DOHH2 (cell line): Measurements from ENCODE around the gene CREB3L2.

ENCODE experiments used
- H3F3A ChIP-seq: fragments of 200-600 bp; sonication (generic), shearing (Covaris generic); 2 replicates; pipeline ENCODE4 v1.6.0; 2016; ENCODE audit warnings: antibody characterized with exemption, mild to moderate bottlenecking; ENCODE audit not compliant: control insufficient read depth, insufficient read depth
- H3K27ac ChIP-seq: fragments of 200-600 bp; sonication (generic); 2 replicates; pipeline ENCODE4 v1.5.1; 2014; ENCODE audit warnings: low read depth, mild to moderate bottlenecking, low read length, moderate library complexity
- H3K27me3 ChIP-seq: fragments of 200-600 bp; sonication (generic); 2 replicates; pipeline ENCODE4 v1.6.1; 2014; ENCODE audit warnings: mild to moderate bottlenecking, low read length, mixed read lengths; ENCODE audit not compliant: control insufficient read depth
- H3K36me3 ChIP-seq: fragments of 200-600 bp; sonication (generic); 2 replicates; pipeline ENCODE4 v1.6.1; 2014; ENCODE audit warnings: mild to moderate bottlenecking, low read length, moderate library complexity, mixed read lengths; ENCODE audit not compliant: control insufficient read depth
- H3K4me1 ChIP-seq: fragments of 200-600 bp; sonication (generic); 2 replicates; pipeline ENCODE4 v1.6.1; 2014; ENCODE audit warnings: mild to moderate bottlenecking, low read length, mixed read lengths; ENCODE audit not compliant: control insufficient read depth
- H3K4me2 ChIP-seq: fragments of 200-600 bp; sonication (generic); 2 replicates; pipeline ENCODE4 v1.6.0; 2014; ENCODE audit warnings: mild to moderate bottlenecking, low read length, moderate library complexity
- H3K4me3 ChIP-seq: fragments of 200-600 bp; sonication (generic); 2 replicates; pipeline ENCODE4 v1.5.1; 2014; ENCODE audit warnings: mild to moderate bottlenecking, low read length, mixed read lengths
- H3K79me2 ChIP-seq: fragments of 200-600 bp; sonication (generic); 2 replicates; pipeline ENCODE4 v1.6.1; 2014; ENCODE audit warnings: mild to moderate bottlenecking, low read length, mixed read lengths; ENCODE audit not compliant: control insufficient read depth
- H3K9me2 ChIP-seq: fragments of 200-600 bp; sonication (generic); replicated peaks from 2 replicates; pipeline ENCODE4 v1.6.1; 2014; ENCODE audit warnings: mild to moderate bottlenecking, low read length, mixed read lengths; ENCODE audit not compliant: control insufficient read depth
- H3K9me3 ChIP-seq: fragments of 200-600 bp; sonication (generic); 2 replicates; pipeline ENCODE4 v1.6.1; 2014; ENCODE audit warnings: antibody characterized with exemption, low read length, mixed read lengths; ENCODE audit not compliant: control insufficient read depth, insufficient read depth
- H4K20me1 ChIP-seq: fragments of 200-600 bp; sonication (generic); 2 replicates; pipeline ENCODE4 v1.6.0; 2014; ENCODE audit warnings: low read depth, mild to moderate bottlenecking, antibody characterized with exemption, low read length, moderate library complexity; ENCODE audit not compliant: control insufficient read depth, insufficient read depth
- CTCF ChIP-seq: fragments of 200-600 bp; sonication (generic); IDR thresholded peaks from one replicate; pipeline ENCODE4 v1.5.1; 2014; ENCODE audit warnings: antibody characterized with exemption, mild to moderate bottlenecking, low read depth, low read length; ENCODE audit not compliant: poor library complexity, severe bottlenecking
- EZH2phosphoT487 ChIP-seq: fragments of 200-600 bp; sonication (generic); IDR thresholded peaks from 2 replicates; pipeline ENCODE4 v1.6.1; 2017; ENCODE audit warnings: borderline replicate concordance, mild to moderate bottlenecking, antibody characterized with exemption, low read length, moderate library complexity, mixed read lengths

The CREB3L2 gene

GRCh38 chr7:137951700-137952425 lies 50.0 kb downstream of the CREB3L2 start:
- no peaks in the 10 kb centered on the region for H3K36me3 ChIP-seq
- H3F3A ChIP-seq = no peaks in the 10 kb centered on the region
- H3K27ac ChIP-seq = no peak overlapping the region
- no peaks in the 10 kb centered on the region for H3K79me2 ChIP-seq
- H3K9me2 ChIP-seq = no peaks in the 10 kb centered on the region
- H3K4me2 ChIP-seq = no peak overlapping the region
- H3K4me1 ChIP-seq = no peaks in the 10 kb centered on the region
- TF ChIP-seq CTCF (no peak), EZH2phosphoT487 (no peak)
- H4K20me1 ChIP-seq = no peaks in the 10 kb centered on the region
- H3K9me3 ChIP-seq = peaks cover 3% of the 10 kb centered on the region; the same call in 1 of the 2 replicates
- no peaks in the 10 kb centered on the region for H3K27me3 ChIP-seq
- no peak overlapping the region for H3K4me3 ChIP-seq

DNA sequence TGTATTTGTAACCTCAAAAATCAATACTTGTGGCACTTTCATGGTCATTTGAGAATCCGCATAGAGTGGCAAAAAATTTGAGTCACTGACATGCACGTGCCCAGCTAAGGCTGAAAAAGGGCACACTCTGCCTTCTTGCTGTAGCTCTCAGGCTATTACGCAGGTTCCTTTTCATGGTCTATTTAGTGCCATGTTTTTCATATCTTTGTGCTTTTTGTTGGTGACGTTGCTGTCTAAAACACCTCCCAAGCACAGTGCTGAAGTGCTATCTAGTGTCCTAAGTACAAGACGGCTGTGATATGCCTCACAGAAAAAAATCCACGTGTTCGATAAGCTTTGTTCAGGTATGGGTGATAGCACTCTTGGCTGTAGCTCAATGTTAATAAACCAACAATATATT lies 50.9 kb downstream of the CREB3L2 start:
- no peaks in the 10 kb centered on the region for H3K79me2 ChIP-seq
- TF ChIP-seq EZH2phosphoT487 = no peak
- TF ChIP-seq CTCF = no peak

GRCh38 chr7:137950263-137950621 lies 51.6 kb downstream of the CREB3L2 start:
- Histone ChIP-seq H3K4me3 (no peak overlapping the region), H3K9me2 (no peaks in the 10 kb centered on the region), H3K27me3 (no peaks in the 10 kb centered on the region), H3K4me1 (no peaks in the 10 kb centered on the region), H3K79me2 (no peaks in the 10 kb centered on the region), H3K36me3 (no peaks in the 10 kb centered on the region), H3K9me3 (peaks cover 3% of the 10 kb centered on the region; the same call in 1 of the 2 replicates), H4K20me1 (no peaks in the 10 kb centered on the region), H3F3A (no peaks in the 10 kb centered on the region), H3K4me2 (no peak overlapping the region), H3K27ac (no peak overlapping the region)
- TF ChIP-seq EZH2phosphoT487 = no peak
- no peak for TF ChIP-seq CTCF

More for the DNA sequence above, 50.9 kb downstream of the CREB3L2 start:
- Histone ChIP-seq H3F3A (no peaks in the 10 kb centered on the region), H3K9me2 (no peaks in the 10 kb centered on the region), H3K4me3 (no peak overlapping the region), H4K20me1 (no peaks in the 10 kb centered on the region), H3K27ac (no peak overlapping the region), H3K27me3 (no peaks in the 10 kb centered on the region), H3K36me3 (no peaks in the 10 kb centered on the region), H3K4me2 (no peak overlapping the region), H3K9me3 (peaks cover 3% of the 10 kb centered on the region; the same call in 1 of the 2 replicates), H3K4me1 (no peaks in the 10 kb centered on the region)
